ENCODE measurements around the gene PCDHGB1.
A peak's percentile ranks its signal among the peaks of the same experiment; 100 is the strongest.

DNA sequence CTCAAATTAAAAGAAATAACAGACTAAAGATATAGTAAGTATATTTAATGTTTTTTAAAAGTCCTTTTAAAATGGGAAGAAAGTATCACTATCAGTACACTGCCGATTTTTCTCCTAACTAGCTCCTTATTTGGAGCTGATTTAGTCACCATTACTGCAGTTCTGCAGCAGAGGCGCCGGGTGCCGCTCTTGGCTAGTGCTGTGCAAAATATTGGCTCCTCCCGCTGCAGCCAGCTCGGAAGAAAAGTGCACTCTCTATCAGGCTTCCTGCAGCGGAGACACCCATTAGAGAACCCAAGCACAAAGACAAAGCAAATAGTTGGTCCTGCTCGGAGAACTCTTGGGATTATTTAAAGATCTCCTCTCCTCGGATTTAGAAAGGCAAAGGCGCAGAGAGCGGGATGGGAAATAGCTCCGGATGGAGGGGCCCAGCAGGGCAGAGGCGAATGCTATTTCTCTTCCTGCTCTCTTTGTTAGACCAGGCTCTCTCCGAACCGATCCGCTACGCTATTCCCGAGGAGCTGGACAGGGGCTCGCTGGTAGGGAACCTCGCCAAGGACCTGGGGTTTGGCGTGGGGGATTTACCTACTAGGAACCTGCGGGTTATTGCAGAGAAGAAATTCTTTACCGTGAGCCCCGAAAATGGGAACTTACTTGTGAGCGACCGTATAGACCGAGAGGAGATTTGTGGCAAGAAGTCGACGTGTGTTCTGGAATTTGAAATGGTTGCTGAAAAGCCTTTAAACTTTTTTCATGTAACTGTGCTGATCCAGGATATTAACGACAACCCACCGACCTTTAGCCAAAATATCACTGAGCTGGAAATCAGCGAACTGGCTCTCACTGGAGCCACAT lies 20.3 kb downstream of the PCDHGB1 start, which contains the start of gene PCDHGB3:
- TF ChIP-seq, protein P1, sequence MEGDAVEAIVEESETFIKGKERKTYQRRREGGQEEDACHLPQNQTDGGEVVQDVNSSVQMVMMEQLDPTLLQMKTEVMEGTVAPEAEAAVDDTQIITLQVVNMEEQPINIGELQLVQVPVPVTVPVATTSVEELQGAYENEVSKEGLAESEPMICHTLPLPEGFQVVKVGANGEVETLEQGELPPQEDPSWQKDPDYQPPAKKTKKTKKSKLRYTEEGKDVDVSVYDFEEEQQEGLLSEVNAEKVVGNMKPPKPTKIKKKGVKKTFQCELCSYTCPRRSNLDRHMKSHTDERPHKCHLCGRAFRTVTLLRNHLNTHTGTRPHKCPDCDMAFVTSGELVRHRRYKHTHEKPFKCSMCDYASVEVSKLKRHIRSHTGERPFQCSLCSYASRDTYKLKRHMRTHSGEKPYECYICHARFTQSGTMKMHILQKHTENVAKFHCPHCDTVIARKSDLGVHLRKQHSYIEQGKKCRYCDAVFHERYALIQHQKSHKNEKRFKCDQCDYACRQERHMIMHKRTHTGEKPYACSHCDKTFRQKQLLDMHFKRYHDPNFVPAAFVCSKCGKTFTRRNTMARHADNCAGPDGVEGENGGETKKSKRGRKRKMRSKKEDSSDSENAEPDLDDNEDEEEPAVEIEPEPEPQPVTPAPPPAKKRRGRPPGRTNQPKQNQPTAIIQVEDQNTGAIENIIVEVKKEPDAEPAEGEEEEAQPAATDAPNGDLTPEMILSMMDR (IDR thresholded peaks at IDR 0.05), result peak; percentile 45
- TF ChIP-seq ZFX (IDR thresholded peaks at IDR 0.05; ENCODE audit: borderline replicate concordance), result no peak
